HUES48 (cell line): ENCODE measurements around the gene HOXC6.

Source experiments
- H3K27ac ChIP-seq: one replicate; pipeline ENCODE4 v1.7.0; 2013; ENCODE audit warnings: low read depth, low read length, inconsistent platforms
- H3K27me3 ChIP-seq: 2 replicates; pipeline ENCODE4 v1.6.1; 2013; ENCODE audit warnings: mild to moderate bottlenecking, low read length; ENCODE audit not compliant: control insufficient read depth, insufficient read depth
- H3K36me3 ChIP-seq: 2 replicates; pipeline ENCODE4 v1.6.1; 2013; ENCODE audit warnings: low read length; ENCODE audit not compliant: control insufficient read depth, insufficient read depth
- H3K4me1 ChIP-seq: 2 replicates; pipeline ENCODE4 v1.6.1; 2013; ENCODE audit warnings: mild to moderate bottlenecking, low read length; ENCODE audit not compliant: control insufficient read depth, insufficient read depth
- H3K4me3 ChIP-seq: 2 replicates; pipeline ENCODE4 v1.5.1; 2013; ENCODE audit warnings: mild to moderate bottlenecking, low read depth, low read length
- H3K9ac ChIP-seq: 2 replicates; pipeline ENCODE4 v1.6.1; 2013; ENCODE audit warnings: mild to moderate bottlenecking, low read depth, low read length, moderate library complexity
- H3K9me3 ChIP-seq: 2 replicates; pipeline ENCODE4 v1.6.1; 2013; ENCODE audit warnings: low read length; ENCODE audit not compliant: control insufficient read depth, insufficient read depth

Gene HOXC6

DNA sequence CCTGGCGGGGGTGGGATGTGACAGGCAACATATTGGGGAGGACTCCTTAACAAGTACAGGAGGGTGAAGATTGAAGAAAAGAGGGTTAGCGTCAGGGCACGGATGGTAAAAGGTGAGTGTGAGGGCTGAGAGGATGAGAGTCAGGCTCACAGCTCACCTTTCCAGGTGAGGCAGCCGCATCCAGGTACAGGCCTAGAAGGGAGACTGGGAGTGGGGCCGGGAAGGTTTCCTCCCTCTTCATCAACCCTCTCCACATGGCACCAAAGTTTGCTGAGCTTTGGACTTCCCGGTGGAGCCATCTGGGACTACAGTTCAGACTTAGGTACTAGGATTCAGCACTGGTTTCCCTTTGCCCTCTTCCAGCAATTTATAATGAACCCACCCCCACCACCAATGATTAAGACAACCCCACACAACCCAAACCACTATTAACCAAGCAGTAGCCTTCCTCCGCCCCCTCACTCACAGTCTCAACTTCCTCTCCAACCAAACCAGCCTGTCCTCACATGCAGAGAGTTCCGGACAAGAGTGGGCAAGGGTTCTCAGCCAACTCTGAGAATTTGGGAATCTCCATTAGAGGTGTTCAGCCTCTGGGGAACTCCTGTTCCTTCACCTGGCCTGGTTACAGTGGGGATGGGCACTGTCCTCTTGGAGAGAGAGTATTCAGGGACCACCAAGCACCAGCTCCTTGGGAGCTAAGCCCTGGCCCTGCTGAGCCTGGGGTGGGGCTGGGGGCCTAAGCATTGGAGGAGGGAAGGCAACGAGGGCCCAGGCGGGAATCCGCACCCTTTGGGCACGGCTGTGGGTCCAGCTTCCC is 23.0 kb downstream of the HOXC6 start:
- H3K27me3 ChIP-seq, result peaks cover 100% of the 10 kb centered on the region
- no peaks in the 10 kb centered on the region for H3K9me3 ChIP-seq
- no peak overlapping the region for H3K27ac ChIP-seq
- no peaks in the 10 kb centered on the region for H3K36me3 ChIP-seq
- no peak overlapping the region for H3K9ac ChIP-seq
- H3K4me3 ChIP-seq, result no peak overlapping the region
- peaks cover 36% of the 10 kb centered on the region for H3K4me1 ChIP-seq

DNA sequence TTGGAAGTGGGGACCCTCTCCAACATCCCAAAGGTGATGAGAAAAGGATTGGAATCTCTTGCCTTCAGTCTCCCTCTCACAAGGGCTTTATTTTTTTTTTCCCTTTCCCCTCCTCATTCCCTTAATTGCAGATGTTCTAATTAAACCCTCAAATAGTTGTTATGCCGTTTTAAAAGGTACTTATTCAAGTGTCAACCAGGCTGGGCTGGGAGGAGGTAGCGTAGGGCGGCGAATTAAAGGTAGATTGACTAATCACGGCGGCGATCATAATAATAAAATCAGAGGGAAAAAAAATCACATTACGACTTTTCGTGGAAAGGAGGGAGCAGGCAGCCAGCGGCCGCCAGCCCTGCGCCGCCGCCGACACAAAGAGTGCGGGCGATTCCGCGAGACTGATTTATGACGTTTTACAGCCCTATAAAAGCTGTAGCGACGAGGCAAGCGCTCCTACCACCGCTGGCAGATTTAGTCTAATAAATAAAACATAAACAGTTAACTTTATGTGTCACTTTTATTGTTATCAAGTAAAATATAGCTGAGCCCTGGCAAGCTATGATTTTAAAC is 23.7 kb downstream of the HOXC6 start:
- peaks cover 100% of the 10 kb centered on the region for H3K27me3 ChIP-seq
- H3K27ac ChIP-seq, result no peak overlapping the region
- H3K36me3 ChIP-seq, result no peaks in the 10 kb centered on the region
- H3K4me1 ChIP-seq, result peaks cover 43% of the 10 kb centered on the region
- H3K9me3 ChIP-seq, result no peaks in the 10 kb centered on the region
- no peak overlapping the region for H3K4me3 ChIP-seq
- no peak overlapping the region for H3K9ac ChIP-seq

DNA sequence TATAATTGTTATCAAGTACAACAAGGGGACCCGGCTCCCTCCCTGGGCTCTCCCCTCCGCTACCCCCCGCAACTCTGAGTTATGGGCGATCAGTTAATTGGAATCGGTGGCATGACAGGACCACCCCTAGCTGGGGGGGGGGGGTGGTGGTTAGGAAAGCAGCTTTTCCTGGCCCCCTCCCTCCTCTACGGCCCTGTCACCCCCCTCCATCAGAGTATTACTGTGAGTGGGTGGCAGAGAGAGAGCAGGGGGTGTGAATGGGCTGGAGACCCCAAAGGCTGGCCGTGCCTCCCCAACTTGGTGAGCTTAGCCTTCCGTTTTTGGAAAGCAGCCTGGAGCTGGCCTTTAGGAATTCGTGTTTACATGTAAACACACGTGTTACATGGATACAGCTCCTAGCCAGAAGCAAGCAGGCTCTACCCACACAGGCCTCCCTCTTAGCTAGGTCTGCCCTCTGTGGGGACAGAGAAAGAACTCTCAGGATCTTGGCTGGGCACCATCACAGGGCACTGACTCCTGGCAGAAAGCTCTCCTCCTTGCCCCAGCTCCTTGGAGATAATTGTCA is 24.3 kb downstream of the HOXC6 start:
- no peaks in the 10 kb centered on the region for H3K36me3 ChIP-seq
- no peak overlapping the region for H3K4me3 ChIP-seq
- peaks cover 44% of the 10 kb centered on the region for H3K4me1 ChIP-seq
- H3K27ac ChIP-seq, result no peak overlapping the region
- H3K9ac ChIP-seq, result no peak overlapping the region
- peaks cover 100% of the 10 kb centered on the region for H3K27me3 ChIP-seq
- H3K9me3 ChIP-seq, result no peaks in the 10 kb centered on the region

DNA sequence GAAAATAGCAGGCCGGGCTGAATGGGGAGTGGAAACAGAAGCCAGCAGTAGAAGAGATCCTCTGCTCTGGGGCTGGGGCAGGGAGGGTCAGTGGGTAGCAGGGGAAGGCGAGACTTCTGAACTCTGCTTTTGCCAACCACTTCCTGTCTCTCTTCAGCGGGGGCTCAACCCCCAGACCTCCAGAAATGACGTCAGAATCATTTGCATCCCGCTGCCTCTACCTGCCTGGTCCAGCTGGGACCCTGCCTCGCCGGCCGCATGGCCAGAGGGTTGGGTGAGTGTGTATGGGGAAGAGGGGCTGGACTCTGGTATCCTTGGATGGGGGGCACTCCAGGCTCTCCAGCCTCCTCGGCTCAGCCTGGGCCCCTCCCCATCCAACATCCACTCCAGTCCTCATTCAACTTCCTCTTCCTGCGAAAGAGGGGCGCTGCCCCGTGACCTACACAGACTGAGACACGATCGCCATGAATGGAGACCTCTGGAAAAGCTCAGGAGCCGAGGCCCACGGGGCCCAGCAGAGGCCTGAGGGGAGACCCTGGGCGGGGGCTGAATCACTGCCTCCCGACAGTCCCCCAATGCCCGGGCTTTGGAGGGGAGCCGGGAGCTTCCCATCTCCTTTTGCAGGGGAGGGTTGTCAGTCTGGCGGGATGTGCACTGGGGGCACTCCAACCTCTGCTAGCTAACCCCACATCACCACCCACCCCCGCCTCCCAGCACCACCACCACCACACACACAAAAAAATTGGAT is 24.9 kb downstream of the HOXC6 start:
- Histone ChIP-seq H3K4me3 (peak overlapping the region; percentile 40; the same call in 1 of the 2 replicates), H3K4me1 (peaks cover 47% of the 10 kb centered on the region), H3K9me3 (no peaks in the 10 kb centered on the region), H3K36me3 (no peaks in the 10 kb centered on the region), H3K27me3 (peaks cover 100% of the 10 kb centered on the region), H3K27ac (no peak overlapping the region), H3K9ac (no peak overlapping the region)

DNA sequence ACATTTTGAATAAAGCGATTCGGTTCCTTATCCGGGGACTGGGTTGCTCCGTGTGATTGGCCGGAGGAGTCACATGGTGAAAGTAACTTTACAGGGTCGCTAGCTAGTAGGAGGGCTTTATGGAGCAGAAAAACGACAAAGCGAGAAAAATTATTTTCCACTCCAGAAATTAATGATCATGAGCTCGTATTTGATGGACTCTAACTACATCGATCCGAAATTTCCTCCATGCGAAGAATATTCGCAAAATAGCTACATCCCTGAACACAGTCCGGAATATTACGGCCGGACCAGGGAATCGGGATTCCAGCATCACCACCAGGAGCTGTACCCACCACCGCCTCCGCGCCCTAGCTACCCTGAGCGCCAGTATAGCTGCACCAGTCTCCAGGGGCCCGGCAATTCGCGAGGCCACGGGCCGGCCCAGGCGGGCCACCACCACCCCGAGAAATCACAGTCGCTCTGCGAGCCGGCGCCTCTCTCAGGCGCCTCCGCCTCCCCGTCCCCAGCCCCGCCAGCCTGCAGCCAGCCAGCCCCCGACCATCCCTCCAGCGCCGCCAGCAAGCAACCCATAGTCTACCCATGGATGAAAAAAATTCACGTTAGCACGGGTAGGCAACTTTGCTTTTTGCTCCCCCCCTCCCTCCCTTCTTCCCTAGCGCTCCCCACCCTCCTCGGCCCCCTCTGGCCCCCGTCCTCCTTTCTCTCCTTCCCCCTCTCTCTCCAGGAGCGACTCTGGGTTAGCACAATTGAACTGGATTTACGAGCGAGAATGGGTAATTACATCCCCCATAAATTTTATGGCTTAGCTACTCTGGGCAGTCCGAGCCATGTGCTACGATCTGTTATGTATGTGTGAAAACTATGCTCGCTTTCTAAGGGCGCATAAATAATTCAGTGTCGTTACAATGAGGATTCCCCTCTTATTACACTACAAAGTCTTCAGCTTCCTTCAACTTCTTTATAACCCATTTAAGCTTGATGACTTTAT is 25.8 kb downstream of the HOXC6 start, which contains the start of gene HOXC4:
Gene HOXC4, plus strand, starts transcription at position 85 of the 991 bp plus-strand sequence. Its CDS starts 88 bp downstream, at position 173.
- H3K36me3 ChIP-seq, result no peaks in the 10 kb centered on the region
- H3K4me1 ChIP-seq, result peaks cover 53% of the 10 kb centered on the region
- H3K27me3 ChIP-seq, result peaks cover 100% of the 10 kb centered on the region
- H3K9me3 ChIP-seq, result no peaks in the 10 kb centered on the region
- H3K27ac ChIP-seq, result no peak within 1 kb of the TSS
- H3K9ac ChIP-seq, result no peak within 1 kb of the TSS
- peak within 1 kb of the TSS; percentile 40; the same call in 1 of the 2 replicates for H3K4me3 ChIP-seq

DNA sequence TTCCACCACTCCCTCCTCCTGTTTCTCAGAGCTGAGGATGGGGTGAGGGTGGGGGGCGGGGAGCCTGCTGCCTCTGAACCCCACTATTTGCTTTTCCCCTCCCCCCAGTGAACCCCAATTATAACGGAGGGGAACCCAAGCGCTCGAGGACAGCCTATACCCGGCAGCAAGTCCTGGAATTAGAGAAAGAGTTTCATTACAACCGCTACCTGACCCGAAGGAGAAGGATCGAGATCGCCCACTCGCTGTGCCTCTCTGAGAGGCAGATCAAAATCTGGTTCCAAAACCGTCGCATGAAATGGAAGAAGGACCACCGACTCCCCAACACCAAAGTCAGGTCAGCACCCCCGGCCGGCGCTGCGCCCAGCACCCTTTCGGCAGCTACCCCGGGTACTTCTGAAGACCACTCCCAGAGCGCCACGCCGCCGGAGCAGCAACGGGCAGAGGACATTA is 26.5 kb downstream of the HOXC6 start:
- no peaks in the 10 kb centered on the region for H3K9me3 ChIP-seq
- no peaks in the 10 kb centered on the region for H3K36me3 ChIP-seq
- H3K4me1 ChIP-seq, result peaks cover 54% of the 10 kb centered on the region
- no peak overlapping the region for H3K27ac ChIP-seq
- no peak overlapping the region for H3K9ac ChIP-seq
- H3K4me3 ChIP-seq, result no peak overlapping the region
- H3K27me3 ChIP-seq, result peaks cover 100% of the 10 kb centered on the region

DNA sequence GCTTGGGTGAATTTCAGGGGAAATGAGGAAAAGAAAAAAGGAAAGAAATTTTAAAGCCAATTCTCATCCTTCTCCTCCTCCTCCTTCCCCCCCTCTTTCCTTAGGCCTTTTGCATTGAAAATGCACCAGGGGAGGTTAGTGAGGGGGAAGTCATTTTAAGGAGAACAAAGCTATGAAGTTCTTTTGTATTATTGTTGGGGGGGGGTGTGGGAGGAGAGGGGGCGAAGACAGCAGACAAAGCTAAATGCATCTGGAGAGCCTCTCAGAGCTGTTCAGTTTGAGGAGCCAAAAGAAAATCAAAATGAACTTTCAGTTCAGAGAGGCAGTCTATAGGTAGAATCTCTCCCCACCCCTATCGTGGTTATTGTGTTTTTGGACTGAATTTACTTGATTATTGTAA is 27.3 kb downstream of the HOXC6 start:
- H3K36me3 ChIP-seq, result no peaks in the 10 kb centered on the region
- peaks cover 47% of the 10 kb centered on the region for H3K4me1 ChIP-seq
- H3K27ac ChIP-seq, result no peak overlapping the region
- H3K27me3 ChIP-seq, result peaks cover 100% of the 10 kb centered on the region
- no peak overlapping the region for H3K4me3 ChIP-seq
- no peak overlapping the region for H3K9ac ChIP-seq
- no peaks in the 10 kb centered on the region for H3K9me3 ChIP-seq

DNA sequence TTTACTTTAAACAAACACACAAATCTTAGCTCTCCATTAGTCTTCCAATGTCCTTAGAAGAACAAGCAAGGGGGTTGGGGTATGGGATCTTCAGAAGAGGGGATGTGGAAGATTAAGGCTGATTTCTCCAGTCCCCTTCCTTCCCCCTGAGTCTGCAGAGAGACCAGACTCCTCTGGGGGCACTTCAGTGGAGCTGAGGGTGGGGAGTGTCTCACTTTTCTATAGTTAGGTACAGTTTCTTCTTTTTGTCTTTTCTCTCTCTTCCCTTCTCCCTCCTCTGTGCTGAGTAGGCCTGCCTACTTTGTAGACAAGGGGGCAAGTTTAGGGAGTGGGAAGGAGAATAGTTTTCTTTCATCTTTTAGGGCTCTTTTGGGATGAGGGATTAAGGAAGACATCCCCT is 27.9 kb downstream of the HOXC6 start:
- no peak overlapping the region for H3K27ac ChIP-seq
- no peaks in the 10 kb centered on the region for H3K9me3 ChIP-seq
- H3K27me3 ChIP-seq, result peaks cover 100% of the 10 kb centered on the region
- H3K4me3 ChIP-seq, result no peak overlapping the region
- H3K9ac ChIP-seq, result no peak overlapping the region
- peaks cover 51% of the 10 kb centered on the region for H3K4me1 ChIP-seq
- H3K36me3 ChIP-seq, result no peaks in the 10 kb centered on the region

DNA sequence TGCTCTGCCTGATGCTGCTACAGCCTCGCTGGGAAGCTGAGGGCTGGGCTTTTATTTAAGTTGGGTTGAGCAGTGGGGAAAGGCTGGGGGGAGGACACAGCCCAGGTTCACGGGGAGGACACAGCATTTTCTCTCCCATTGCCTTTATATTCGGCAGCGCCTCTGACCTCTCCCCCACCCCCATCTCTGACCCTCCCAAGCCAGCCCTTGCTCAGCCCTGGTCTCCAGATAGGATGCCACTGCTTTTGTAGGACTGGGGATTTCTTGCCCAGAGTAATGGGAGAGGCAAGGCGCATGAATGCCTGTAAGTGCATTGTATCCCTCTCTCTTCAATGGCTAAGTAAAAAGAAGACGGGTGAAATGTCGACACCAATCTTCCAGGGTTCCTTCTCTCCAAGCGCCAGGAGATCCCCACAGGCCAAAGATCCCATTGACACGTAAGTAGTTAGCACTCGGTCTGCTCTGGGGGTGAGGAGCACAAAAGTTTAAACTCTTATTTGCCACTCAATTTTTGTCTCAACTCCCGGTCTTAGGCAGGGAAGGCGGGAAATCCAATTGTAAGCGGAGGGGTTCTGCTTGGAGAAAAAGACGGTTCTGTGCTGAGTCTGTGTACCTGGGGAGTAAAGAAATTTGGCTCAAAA is 30.0 kb downstream of the HOXC6 start:
- Histone ChIP-seq H3K4me1 (peaks cover 48% of the 10 kb centered on the region), H3K4me3 (no peak overlapping the region), H3K27ac (no peak overlapping the region), H3K9ac (no peak overlapping the region), H3K36me3 (no peaks in the 10 kb centered on the region), H3K27me3 (peaks cover 100% of the 10 kb centered on the region), H3K9me3 (no peaks in the 10 kb centered on the region)
